ENCODE results near the gene OR2A25. TPM values are rescaled to one million over a fixed set of nuclear protein-coding genes. Genes with fewer than 3 reads are reported as not detected.

The OR2A25 gene
- total RNA-seq, 1 donor from 2014 or later: not detected

DNA sequence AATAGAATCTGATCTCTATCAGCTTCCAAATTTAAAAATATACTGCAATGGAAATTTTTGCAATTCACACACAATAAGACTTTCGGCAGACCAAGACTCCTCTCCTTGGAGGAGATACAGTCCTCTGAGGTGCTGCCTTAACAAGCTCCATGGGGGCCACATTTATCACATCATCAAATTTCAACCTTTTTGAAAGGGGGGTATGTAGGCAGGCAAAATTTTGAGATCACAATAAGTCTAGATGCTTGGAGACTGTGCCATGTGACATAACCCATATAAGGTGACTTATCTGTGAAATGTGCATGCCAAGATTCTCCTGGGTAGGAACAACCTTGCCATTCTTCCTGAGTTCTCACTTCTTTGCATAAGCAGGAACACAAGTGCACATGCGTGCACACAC is 16.4 kb downstream of the OR2A25 start, which contains the start of gene OR2A12:
Gene OR2A12 (plus strand): TSS at position 301 of the 400 bp plus-strand sequence. CDS start 8,830 bp downstream, outside the sequence.
- no peak for DNase-seq

- no peak for DNase-seq
Measured at GRCh38 chr7:144086730-144087129, 17.1 kb downstream of the OR2A25 start.

DNA sequence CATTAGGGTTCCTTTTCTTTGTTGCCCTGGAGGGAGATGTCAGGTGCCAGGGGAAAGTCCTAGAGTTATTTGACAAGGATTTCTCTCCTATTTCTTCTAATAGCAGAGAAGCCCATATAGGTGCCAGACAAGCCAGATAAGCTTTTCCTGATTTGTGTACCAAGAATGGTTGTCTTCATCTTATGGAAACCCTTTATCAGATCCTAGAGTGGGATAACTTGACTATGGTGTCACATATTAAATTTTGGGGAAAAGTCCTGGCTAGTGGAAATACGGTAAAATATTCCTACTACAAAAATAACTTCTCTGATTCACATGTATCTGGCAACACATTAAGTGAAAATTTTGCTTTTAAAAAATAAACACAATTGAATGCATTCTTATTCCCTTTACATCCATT is 17.6 kb downstream of the OR2A25 start:
- DNase-seq: no peak

DNA sequence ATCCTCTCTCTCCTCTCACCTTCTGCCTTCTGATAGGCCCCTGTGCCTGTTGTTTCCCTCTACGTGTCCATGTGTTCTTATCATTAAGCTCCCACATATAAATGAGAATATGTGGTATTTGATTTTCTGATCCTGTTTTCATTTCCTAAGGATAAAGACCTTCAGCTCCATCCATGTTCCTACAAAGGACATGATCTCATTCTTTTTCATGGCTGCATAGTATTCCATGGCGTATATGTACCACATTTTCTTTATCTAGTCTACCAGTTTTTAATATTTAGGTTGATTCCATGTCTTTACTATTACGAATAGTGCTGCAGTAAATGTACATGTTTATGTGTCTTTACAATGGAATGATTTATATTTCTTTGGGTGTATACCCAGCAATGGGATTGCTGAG is 21.1 kb downstream of the OR2A25 start:
- DNase-seq: no peak

DNA sequence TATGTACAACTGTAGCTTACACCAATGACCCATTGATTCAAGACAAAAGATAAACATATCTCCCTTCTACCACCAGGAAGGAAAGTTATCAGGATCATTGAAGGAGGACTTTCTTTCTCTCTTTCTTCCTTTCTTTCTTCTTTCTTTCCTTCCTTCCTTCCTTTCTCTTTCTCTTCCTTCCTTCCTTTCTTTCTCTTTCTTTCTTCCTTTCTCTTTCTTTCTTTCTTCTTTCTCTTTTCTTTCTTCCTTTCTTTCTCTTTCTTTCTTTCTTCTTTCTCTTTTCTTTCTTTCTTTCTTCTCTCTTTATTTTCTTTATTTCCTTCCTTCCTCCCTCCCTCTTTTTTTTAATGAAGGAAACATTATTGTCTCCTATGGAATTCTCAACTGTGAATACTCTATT is 29.2 kb downstream of the OR2A25 start:
- no peak for DNase-seq

DNA sequence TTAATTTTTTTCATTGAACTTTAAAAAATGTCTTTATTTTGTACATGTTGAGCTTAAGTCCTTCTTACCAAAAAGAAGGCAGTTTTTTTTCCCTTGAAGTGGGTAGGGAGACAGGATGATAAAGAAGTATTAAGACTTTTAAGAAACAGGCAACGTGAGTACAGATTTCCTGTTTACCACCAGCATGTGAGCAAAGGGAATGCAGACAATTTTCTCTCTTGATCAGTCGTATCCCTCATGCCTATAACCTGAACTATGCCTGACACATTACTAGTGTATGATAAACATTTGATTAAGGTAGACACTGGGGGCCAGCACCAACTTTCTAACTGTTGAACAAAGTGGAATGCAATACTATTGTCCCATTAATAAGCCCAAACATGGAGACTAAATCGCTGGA is 31.0 kb downstream of the OR2A25 start:
- DNase-seq: no peak

GRCh38 chr7:144102041-144102440 is 32.4 kb downstream of the OR2A25 start:
- DNase-seq: no peak

DNA sequence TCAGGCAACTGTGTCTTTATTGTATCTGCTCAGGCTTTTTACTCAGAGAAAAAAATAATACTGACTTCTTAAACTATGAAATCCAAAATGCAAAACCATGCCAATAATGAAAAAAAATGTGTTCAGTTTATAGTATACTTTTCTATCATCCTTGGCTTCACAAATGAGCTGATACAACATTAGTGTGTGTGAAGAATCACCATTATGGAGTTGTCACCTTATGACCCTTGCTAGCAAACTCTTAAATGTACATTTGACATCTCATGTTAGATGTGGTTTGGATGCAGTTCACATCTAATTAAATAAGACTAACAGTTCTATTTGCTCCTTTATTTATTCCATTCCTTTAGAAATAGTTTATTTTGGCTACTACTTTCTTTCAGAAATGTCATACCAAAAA is 35.6 kb downstream of the OR2A25 start:
- DNase-seq: no peak

DNA sequence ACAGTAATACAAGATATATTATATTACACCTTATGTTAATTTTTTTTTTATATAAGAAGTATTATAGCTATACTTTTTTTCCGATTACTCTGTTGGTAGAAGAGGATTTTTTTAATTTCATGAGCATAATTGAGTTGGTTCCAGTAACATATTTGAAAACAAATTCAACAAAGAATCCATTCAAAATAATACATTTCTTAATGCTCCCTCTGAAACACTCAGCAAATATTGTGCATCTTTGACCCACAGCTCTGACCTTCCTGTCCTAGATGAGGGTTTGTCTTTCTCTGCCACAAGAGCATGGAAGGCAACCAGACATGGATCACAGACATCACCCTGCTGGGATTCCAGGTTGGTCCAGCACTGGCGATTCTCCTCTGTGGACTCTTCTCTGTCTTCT is 39.7 kb downstream of the OR2A25 start, which contains the start of gene OR2A2:
Gene OR2A2 (plus strand): TSS at position 301 of the 400 bp plus-strand sequence. CDS start 0 bp downstream, at position 301.
- DNase-seq: no peak

DNA sequence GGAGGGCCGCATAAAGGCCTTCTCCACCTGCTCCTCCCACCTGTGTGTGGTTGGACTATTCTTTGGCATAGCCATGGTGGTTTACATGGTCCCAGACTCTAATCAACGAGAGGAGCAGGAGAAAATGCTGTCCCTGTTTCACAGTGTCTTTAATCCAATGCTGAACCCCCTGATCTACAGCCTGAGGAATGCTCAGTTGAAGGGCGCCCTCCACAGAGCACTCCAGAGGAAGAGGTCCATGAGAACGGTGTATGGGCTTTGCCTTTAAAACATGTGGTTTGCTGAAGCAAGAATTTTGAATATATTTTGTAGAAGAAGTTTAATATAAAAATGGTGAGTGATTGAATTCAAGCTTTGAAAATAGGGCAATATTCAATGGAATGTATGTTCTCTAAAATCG is 40.7 kb downstream of the OR2A25 start:
- DNase-seq: no peak

GRCh38 chr7:144113651-144114050 is 44.0 kb downstream of the OR2A25 start:
- no peak for DNase-seq

- no peak for DNase-seq
Measured at GRCh38 chr7:144118341-144118740, 48.7 kb downstream of the OR2A25 start.

DNA sequence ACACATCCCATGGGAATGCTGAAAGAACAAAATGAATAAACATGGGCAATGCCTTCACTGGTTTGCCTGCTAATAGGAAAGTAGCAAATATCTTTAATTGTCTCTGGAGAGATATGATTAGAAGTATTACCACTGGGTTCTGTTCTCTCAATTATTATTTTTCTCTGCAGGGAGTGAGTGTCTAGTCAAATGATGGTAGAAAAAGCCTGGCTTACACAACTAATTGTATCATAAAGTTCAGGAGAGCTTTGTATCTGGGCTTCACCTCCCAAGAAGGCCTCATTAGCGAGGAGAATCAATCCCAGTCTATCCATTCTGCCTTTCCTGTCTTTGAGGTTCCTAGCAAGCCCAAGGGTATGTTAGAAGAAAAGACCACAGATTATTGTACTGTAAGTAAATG is 53.3 kb downstream of the OR2A25 start, which contains the start of gene OR2A14:
Gene OR2A14 (plus strand): TSS at position 301 of the 400 bp plus-strand sequence. CDS start 5,937 bp downstream, outside the sequence.
- no peak for DNase-seq

Small RNAs within 50 kb of the gene (small RNA-seq; reads per million reads assigned to genes)
- not detected for gene OR2A41P

Other genes with a start within 250 kb of the OR2A25 start
- gene TCAF1, start 167.6 kb upstream of the OR2A25 start, total RNA-seq: 178 TPM
- not detected for gene OR2F2, start 134.6 kb upstream of the OR2A25 start, total RNA-seq
- gene OR2F1, start 115.0 kb upstream of the OR2A25 start, total RNA-seq: not detected
- not detected for gene OR6B1, start 69.5 kb upstream of the OR2A25 start, total RNA-seq
- not detected for gene OR2A5, start 20.9 kb upstream of the OR2A25 start, total RNA-seq
- not detected for gene OR2A12, start 16.5 kb downstream of the OR2A25 start, total RNA-seq
- gene OR2A2, start 39.8 kb downstream of the OR2A25 start, total RNA-seq: not detected
- not detected for gene OR2A14, start 53.4 kb downstream of the OR2A25 start, total RNA-seq
- gene CTAGE4, start 113.7 kb downstream of the OR2A25 start, total RNA-seq: 0.31 TPM
- gene ARHGEF35, start 126.0 kb downstream of the OR2A25 start, total RNA-seq: 0.78 TPM
- not detected for gene OR2A42, start 169.8 kb downstream of the OR2A25 start, total RNA-seq
- not detected for gene OR2A7, start 195.0 kb downstream of the OR2A25 start, total RNA-seq
- gene CTAGE8, start 199.5 kb downstream of the OR2A25 start, total RNA-seq: not detected
- not detected for gene OR2A1, start 242.6 kb downstream of the OR2A25 start, total RNA-seq

Data from occipital lobe (tissue), 3 donors.